NCI-H128 (cell line): ENCODE results near the gene CATSPERZ.

ENCODE experiments used
- DNase-seq: peaks from one replicate; lab custom pipeline; 2025; ENCODE audit not compliant: unreplicated experiment; lab: John Stamatoyannopoulos, UW

The CATSPERZ gene

GRCh38 chr11:64263947-64264317, 36.2 kb upstream of the CATSPERZ start:
- no peak for DNase-seq

- no peak for DNase-seq
These were observed 35.7 kb upstream of the CATSPERZ start for GRCh38 chr11:64264371-64264852.

- no peak for DNase-seq
These were observed 34.7 kb upstream of the CATSPERZ start for GRCh38 chr11:64265176-64266160.

- no peak for DNase-seq
These were observed 33.8 kb upstream of the CATSPERZ start for GRCh38 chr11:64266339-64266738.

GRCh38 chr11:64267207-64267945, 32.8 kb upstream of the CATSPERZ start:
- DNase-seq: no peak

- DNase-seq: no peak
These were observed 31.9 kb upstream of the CATSPERZ start for GRCh38 chr11:64268025-64268892.

GRCh38 chr11:64268893-64269539, 31.1 kb upstream of the CATSPERZ start:
- no peak for DNase-seq

- DNase-seq: peak; percentile 98
These were observed 30.5 kb upstream of the CATSPERZ start for GRCh38 chr11:64269540-64270220.

- DNase-seq: no peak
These were observed 24.9 kb upstream of the CATSPERZ start for GRCh38 chr11:64275031-64275800.

GRCh38 chr11:64275841-64276240, 24.3 kb upstream of the CATSPERZ start:
- no peak for DNase-seq

- no peak for DNase-seq
These were observed 23.3 kb upstream of the CATSPERZ start for GRCh38 chr11:64276653-64277431.

GRCh38 chr11:64278576-64279190, 21.5 kb upstream of the CATSPERZ start:
- DNase-seq: no peak

GRCh38 chr11:64281957-64282770, 18.0 kb upstream of the CATSPERZ start:
- DNase-seq: no peak

GRCh38 chr11:64283092-64283491, 17.1 kb upstream of the CATSPERZ start:
- DNase-seq: no peak

- DNase-seq: peak; percentile 88
These were observed 15.9 kb upstream of the CATSPERZ start, which contains the start of gene BAD for GRCh38 chr11:64284048-64284961. BAD (minus strand) TSS chr11:64284665; CDS start chr11:64284368, 297 bp downstream.
